Measurements from ENCODE around the gene INPP5F. TPM values are rescaled to one million over a fixed set of nuclear protein-coding genes. Genes with fewer than 3 reads are reported as not detected.
"Not testable (repeated sequence)": the region's sequence is repeated elsewhere in the genome, so short reads cannot be mapped to it uniquely, and the experiment has no call there.

INPP5F gene
- total RNA-seq, 5 donors from 2014 or later (not counting 1 experiment from before 2014, with no cell fraction given) = 7.3 to 13.7 (median 9.8) TPM

DNA sequence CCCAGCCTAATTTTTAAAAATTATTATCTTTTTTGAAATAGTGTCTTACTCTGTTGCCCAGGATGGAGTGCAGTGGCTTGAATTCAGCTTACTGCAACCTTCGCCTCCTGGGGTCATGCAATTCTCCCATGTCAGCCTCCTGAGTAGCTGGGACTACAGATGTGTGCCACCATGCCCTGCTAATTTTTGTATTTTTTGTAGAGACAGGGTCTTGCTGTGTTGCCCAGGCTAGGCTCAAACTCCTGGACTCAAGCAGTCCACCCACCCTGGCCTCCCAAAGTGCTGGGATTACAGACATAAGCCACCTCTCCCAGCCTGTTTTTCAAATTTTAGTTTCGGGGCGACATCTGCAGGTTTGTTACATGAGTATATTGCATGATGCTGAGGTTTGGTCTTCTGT is 47.2 kb downstream of the INPP5F start:
- H3K4me3 Mint-ChIP-seq = not testable (repeated sequence)

DNA sequence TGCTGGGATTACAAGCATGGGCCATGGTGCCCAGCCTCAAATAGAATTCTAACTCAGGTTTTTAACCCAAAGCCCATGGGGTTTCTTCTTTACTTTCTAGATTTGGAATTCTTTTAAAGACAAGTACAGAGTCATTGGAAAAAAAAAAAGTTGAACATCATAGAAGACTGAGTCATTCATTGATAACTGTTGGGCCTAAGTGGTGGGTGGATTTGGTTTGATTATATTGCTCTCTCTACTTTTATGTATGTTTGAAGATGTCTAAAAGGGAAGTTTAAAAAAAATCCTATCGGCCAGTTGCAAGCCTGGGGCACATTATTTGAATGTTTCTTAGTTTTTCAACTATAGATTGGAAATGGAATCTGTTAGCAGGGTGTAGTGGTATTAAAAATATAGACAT is 49.7 kb downstream of the INPP5F start:
- H3K36me3 Mint-ChIP-seq = peaks cover 24% of the 10 kb centered on the region
- Histone ChIP-seq H3K27me3 (replicated peaks in 1 of 2; ENCODE audit: control insufficient read depth in 2 of 2, extremely low read depth in 1 of 2, insufficient read depth in 2 of 2, low read length in 1 of 2) (no peaks in the 10 kb centered on the region), H3K4me3 (ENCODE audit: control insufficient read depth in 1 of 2, extremely low read depth in 1 of 2, low read length in 1 of 2) (no peak overlapping the region), H3K9me3 (no peaks in the 10 kb centered on the region), H3K4me1 (ENCODE audit: control insufficient read depth in 1 of 2, extremely low read depth in 1 of 2, insufficient read depth in 2 of 2, low read length in 2 of 2) (no peaks in the 10 kb centered on the region), H3K27ac (ENCODE audit: low read length) (no peak overlapping the region), H3K36me3 (ENCODE audit: control insufficient read depth in 2 of 2, extremely low read depth in 1 of 2, insufficient read depth in 1 of 2, low read length in 1 of 2) (no peaks in the 10 kb centered on the region)
- no peaks in the 10 kb centered on the region for H3K9me3 Mint-ChIP-seq
- no peak overlapping the region for H3K4me3 Mint-ChIP-seq
- ChIA-PET CTCF (no interaction called here), POLR2A (no interaction called here)
- no peak for ATAC-seq (replicated peaks in 1 of 4)
- no peak for DNase-seq
- H3K4me1 Mint-ChIP-seq = peaks cover 0 to 6% (median 5%) of the 10 kb centered on the region in 3 donors
- no CpG with 5 or more reads among the region's 1 CpG for WGBS (ENCODE audit: insufficient coverage)
- H3K27me3 Mint-ChIP-seq = no peaks in the 10 kb centered on the region
- peak overlapping the region in 1 of 2 donors; percentile 41 for H3K27ac Mint-ChIP-seq

More for the DNA sequence above, 47.2 kb downstream of the INPP5F start:
- POLR2A ChIA-PET; DNase-seq; H3K27me3 Mint-ChIP-seq; H3K27ac Mint-ChIP-seq; CTCF ChIA-PET; H3K36me3 ChIP-seq (ENCODE audit: control insufficient read depth in 2 of 2, extremely low read depth in 1 of 2, insufficient read depth in 1 of 2, low read length in 1 of 2); H3K9me3 ChIP-seq; H3K4me1 ChIP-seq (ENCODE audit: control insufficient read depth in 1 of 2, extremely low read depth in 1 of 2, insufficient read depth in 2 of 2, low read length in 2 of 2); H3K27me3 ChIP-seq (replicated peaks in 1 of 2; ENCODE audit: control insufficient read depth in 2 of 2, extremely low read depth in 1 of 2, insufficient read depth in 2 of 2, low read length in 1 of 2); H3K27ac ChIP-seq (ENCODE audit: low read length); H3K9me3 Mint-ChIP-seq; H3K4me3 ChIP-seq (ENCODE audit: control insufficient read depth in 1 of 2, extremely low read depth in 1 of 2, low read length in 1 of 2); ATAC-seq (replicated peaks in 1 of 4): not testable (repeated sequence)
- peaks cover 17% of the 10 kb centered on the region for H3K36me3 Mint-ChIP-seq
- H3K4me1 Mint-ChIP-seq = peaks cover 8 to 12% (median 9%) of the 10 kb centered on the region in 3 donors
- WGBS (ENCODE audit: insufficient coverage) = 100% methylated on average over 1 of the region's 3 CpGs

DNA sequence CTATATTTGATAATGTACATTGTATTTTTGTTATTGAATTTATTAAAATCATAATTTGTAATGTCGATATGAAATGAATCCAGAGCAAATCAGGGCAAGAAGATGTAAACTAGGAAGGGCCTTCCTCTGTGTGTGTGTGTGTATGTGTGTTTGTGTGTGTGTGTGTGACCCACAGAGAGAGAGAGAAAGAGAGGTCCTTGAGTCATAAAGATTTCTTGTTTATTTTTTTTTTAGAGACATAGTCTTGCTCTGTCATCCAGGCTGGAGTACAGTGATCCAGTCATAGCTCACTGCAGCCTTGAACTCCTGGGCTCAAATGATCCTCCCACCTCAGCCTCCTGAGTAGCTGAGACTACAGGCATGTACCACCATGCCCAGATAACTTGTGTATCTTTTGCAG is 50.7 kb downstream of the INPP5F start:
- Mint-ChIP-seq H3K4me1 (peaks cover 0 to 6% (median 5%) of the 10 kb centered on the region in 3 donors), H3K36me3 (peaks cover 22% of the 10 kb centered on the region), H3K9me3 (no peaks in the 10 kb centered on the region), H3K27ac (no peak overlapping the region), H3K4me3 (no peak overlapping the region), H3K27me3 (no peaks in the 10 kb centered on the region)
- DNase-seq (no peak), ATAC-seq (replicated peaks in 1 of 4) (no peak)
- Histone ChIP-seq H3K36me3 (ENCODE audit: control insufficient read depth in 2 of 2, extremely low read depth in 1 of 2, insufficient read depth in 1 of 2, low read length in 1 of 2) (no peaks in the 10 kb centered on the region), H3K27me3 (replicated peaks in 1 of 2; ENCODE audit: control insufficient read depth in 2 of 2, extremely low read depth in 1 of 2, insufficient read depth in 2 of 2, low read length in 1 of 2) (no peaks in the 10 kb centered on the region), H3K4me1 (ENCODE audit: control insufficient read depth in 1 of 2, extremely low read depth in 1 of 2, insufficient read depth in 2 of 2, low read length in 2 of 2) (no peaks in the 10 kb centered on the region), H3K27ac (ENCODE audit: low read length) (no peak overlapping the region), H3K9me3 (peaks cover 3% of the 10 kb centered on the region), H3K4me3 (ENCODE audit: control insufficient read depth in 1 of 2, extremely low read depth in 1 of 2, low read length in 1 of 2) (no peak overlapping the region)
- no CpG with 5 or more reads among the region's 1 CpG for WGBS (ENCODE audit: insufficient coverage)
- POLR2A ChIA-PET = no interaction called here
- CTCF ChIA-PET = no interaction called here

DNA sequence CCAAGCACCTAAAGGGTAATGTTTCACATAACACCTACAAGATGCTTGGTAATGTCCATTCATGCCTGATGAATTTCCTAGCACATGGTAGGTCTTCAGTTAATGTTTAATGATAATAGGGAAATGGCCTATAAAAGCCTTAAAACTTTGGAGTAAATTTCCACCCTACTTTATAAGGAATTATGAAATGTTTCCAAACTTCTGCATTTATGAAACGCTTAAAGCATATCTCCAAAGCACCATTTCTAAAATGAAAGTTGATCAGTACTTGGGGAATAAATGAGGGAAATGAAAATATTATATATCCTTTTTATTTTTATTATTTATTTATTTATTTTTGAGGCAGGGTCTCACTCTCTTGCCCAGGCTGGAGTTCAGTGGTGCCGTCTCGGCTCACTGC is 51.8 kb downstream of the INPP5F start:
- H3K36me3 Mint-ChIP-seq = peaks cover 16% of the 10 kb centered on the region
- no peaks in the 10 kb centered on the region for H3K36me3 ChIP-seq (ENCODE audit: control insufficient read depth in 2 of 2, extremely low read depth in 1 of 2, insufficient read depth in 1 of 2, low read length in 1 of 2)

DNA sequence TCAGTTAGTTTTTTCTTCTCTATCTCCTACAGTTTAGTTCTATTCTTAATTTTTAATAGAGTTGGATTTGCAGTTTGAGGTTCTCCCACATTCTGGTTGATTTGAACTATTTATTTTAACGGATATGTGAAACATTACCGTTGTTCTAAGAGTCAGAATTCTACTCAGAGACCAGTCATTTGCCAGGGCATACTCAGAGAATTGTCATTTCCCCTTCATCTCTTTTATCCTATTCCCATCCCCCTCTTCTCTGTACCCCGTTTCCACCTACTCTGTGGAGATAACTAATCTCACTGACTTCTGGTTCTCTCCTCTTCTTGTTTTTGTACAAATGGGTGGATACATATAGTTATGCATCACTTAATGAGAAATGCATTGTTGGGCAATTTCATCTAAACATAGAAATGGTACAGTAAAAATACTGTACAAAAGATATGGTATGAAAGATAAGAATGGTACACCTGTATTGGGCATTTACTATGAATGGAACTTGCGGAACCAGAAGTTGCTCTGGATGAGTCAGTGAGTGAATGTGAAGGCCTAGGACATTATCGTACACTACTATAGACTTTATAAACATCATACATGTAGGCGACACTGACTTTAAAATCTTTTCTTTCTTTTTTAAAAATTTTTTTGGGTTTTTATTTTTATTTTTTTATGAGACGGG is 53.1 kb downstream of the INPP5F start:
- Histone ChIP-seq H3K4me3 (ENCODE audit: control insufficient read depth in 1 of 2, extremely low read depth in 1 of 2, low read length in 1 of 2) (no peak overlapping the region), H3K27ac (ENCODE audit: low read length) (no peak overlapping the region), H3K27me3 (replicated peaks in 1 of 2; ENCODE audit: control insufficient read depth in 2 of 2, extremely low read depth in 1 of 2, insufficient read depth in 2 of 2, low read length in 1 of 2) (no peaks in the 10 kb centered on the region), H3K9me3 (peaks cover 3% of the 10 kb centered on the region), H3K4me1 (ENCODE audit: control insufficient read depth in 1 of 2, extremely low read depth in 1 of 2, insufficient read depth in 2 of 2, low read length in 2 of 2) (peaks cover 0 to 5% of the 10 kb centered on the region in 2 experiments), H3K36me3 (ENCODE audit: control insufficient read depth in 2 of 2, extremely low read depth in 1 of 2, insufficient read depth in 1 of 2, low read length in 1 of 2) (no peaks in the 10 kb centered on the region)
- Mint-ChIP-seq H3K27ac (no peak overlapping the region), H3K4me3 (no peak overlapping the region), H3K27me3 (no peaks in the 10 kb centered on the region), H3K4me1 (peaks cover 0 to 17% (median 15%) of the 10 kb centered on the region in 3 donors), H3K36me3 (peaks cover 13% of the 10 kb centered on the region), H3K9me3 (no peaks in the 10 kb centered on the region)
- DNase-seq (no peak), ATAC-seq (replicated peaks in 1 of 4) (no peak)
- CTCF ChIA-PET = no interaction called here
- 80% methylated on average over 1 of the region's 7 CpGs for WGBS (ENCODE audit: insufficient coverage)
- POLR2A ChIA-PET = interaction anchor here in 1 of 2 donors (0.6 kb wide), 1 partner anchor 51 kb away, joined by 3 read pairs; no protein-coding TSS in a partner anchor

More for the DNA sequence above, 51.8 kb downstream of the INPP5F start:
- Histone ChIP-seq H3K27ac (ENCODE audit: low read length) (no peak overlapping the region), H3K27me3 (replicated peaks in 1 of 2; ENCODE audit: control insufficient read depth in 2 of 2, extremely low read depth in 1 of 2, insufficient read depth in 2 of 2, low read length in 1 of 2) (no peaks in the 10 kb centered on the region), H3K4me3 (ENCODE audit: control insufficient read depth in 1 of 2, extremely low read depth in 1 of 2, low read length in 1 of 2) (no peak overlapping the region), H3K9me3 (peaks cover 3% of the 10 kb centered on the region), H3K4me1 (ENCODE audit: control insufficient read depth in 1 of 2, extremely low read depth in 1 of 2, insufficient read depth in 2 of 2, low read length in 2 of 2) (no peaks in the 10 kb centered on the region)
- WGBS (ENCODE audit: insufficient coverage) = no CpG with 5 or more reads among the region's 3 CpGs
- ATAC-seq (replicated peaks in 1 of 4) (no peak), DNase-seq (no peak)
- CTCF ChIA-PET = no interaction called here
- Mint-ChIP-seq H3K4me1 (peaks cover 0 to 6% (median 5%) of the 10 kb centered on the region in 3 donors), H3K4me3 (no peak overlapping the region), H3K27ac (no peak overlapping the region), H3K9me3 (no peaks in the 10 kb centered on the region), H3K27me3 (no peaks in the 10 kb centered on the region)
- POLR2A ChIA-PET = no interaction called here

DNA sequence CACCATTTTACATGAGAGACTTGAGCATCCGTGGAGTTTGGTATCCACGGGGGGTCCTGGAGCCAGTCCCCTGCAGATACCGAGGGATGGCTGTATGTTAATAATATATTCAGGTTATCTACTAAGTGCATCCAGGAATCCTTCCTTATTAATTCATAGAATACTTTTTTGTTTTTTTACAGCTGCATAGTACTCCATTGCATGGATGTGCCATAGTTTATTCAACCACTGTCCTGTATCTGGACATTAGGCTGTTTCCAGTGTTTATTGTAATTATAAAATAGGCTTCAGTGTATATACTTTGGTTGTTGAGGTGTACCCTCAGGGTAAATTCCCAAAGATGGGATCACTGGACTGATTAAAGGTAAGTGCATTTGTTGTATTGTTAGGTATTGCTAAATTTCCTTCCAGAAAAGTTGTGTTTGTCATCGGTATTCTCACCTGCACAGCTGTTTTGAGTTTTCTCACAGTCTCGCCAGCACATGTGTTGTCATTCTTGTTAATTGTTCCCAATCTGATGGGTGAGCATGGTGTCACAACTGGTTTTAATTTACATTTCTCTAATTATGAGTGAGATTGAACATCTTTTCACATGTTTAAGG is 55.1 kb downstream of the INPP5F start:
- Mint-ChIP-seq H3K9me3 (no peaks in the 10 kb centered on the region), H3K27me3 (no peaks in the 10 kb centered on the region), H3K27ac (no peak overlapping the region), H3K4me3 (no peak overlapping the region), H3K36me3 (peaks cover 7% of the 10 kb centered on the region), H3K4me1 (peaks cover 20 to 31% (median 26%) of the 10 kb centered on the region in 3 donors)
- ChIA-PET CTCF (no interaction called here), POLR2A (no interaction called here)
- ATAC-seq (replicated peaks in 1 of 4) (no peak), DNase-seq (no peak)
- Histone ChIP-seq H3K4me3 (ENCODE audit: control insufficient read depth in 1 of 2, extremely low read depth in 1 of 2, low read length in 1 of 2) (no peak overlapping the region), H3K4me1 (ENCODE audit: control insufficient read depth in 1 of 2, extremely low read depth in 1 of 2, insufficient read depth in 2 of 2, low read length in 2 of 2) (peaks cover 3 to 15% of the 10 kb centered on the region in 2 experiments), H3K36me3 (ENCODE audit: control insufficient read depth in 2 of 2, extremely low read depth in 1 of 2, insufficient read depth in 1 of 2, low read length in 1 of 2) (no peaks in the 10 kb centered on the region), H3K9me3 (peaks cover 3% of the 10 kb centered on the region), H3K27ac (ENCODE audit: low read length) (no peak overlapping the region), H3K27me3 (replicated peaks in 1 of 2; ENCODE audit: control insufficient read depth in 2 of 2, extremely low read depth in 1 of 2, insufficient read depth in 2 of 2, low read length in 1 of 2) (no peaks in the 10 kb centered on the region)
- 100% methylated on average over 1 of the region's 5 CpGs for WGBS (ENCODE audit: insufficient coverage)

All from T-cell (primary cell).